Measurements from ENCODE around the gene TREML4. TPM values are rescaled to one million over a fixed set of nuclear protein-coding genes. Genes with fewer than 3 reads are reported as not detected.

Gene TREML4
- total and polyA plus RNA-seq, 2 of the 4 experiments (the other 2 are of a cell fraction) = not detected

DNA sequence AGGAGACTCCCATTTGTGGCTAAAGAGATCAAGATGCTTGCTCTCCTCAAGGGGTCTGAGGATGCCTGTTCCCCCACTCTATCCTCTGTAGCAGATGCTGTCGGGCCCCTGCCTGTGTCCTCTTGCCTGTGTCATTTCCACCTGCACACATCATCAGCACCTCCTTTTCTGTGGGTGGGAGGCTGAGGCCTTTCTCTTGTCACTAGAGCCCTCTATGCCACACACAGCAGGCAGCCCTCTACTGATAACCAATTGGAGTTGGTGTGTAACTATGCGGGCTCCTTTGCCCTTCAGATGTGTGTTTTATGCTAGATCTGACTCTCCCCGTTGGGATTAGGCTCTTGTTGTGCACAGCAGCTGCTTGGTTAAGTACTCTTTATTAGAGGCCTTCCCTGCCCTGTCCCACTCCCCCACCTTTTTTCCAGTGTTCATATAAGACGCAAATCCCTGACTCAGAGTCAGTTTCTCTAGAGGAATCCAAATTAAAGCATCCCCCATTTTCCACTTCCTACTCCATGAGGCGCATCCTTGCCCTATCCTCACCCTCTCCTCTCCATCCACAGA, 34.9 kb upstream of the TREML4 start:
- no peak overlapping the region for H3K14ac ChIP-seq (replicated peaks; ENCODE audit: low read depth, low read length)
- no peak overlapping the region for H2BK15ac ChIP-seq (ENCODE audit: low read depth, low read length)
- no peak overlapping the region for H4K8ac ChIP-seq (ENCODE audit: low read depth in 2 of 2, low read length in 2 of 2)
- no peak overlapping the region for H4K5ac ChIP-seq (ENCODE audit: low read depth, low read length)
- H3K9ac ChIP-seq (ENCODE audit: low read depth, low read length) = no peak overlapping the region
- H2BK120ac ChIP-seq (ENCODE audit: low read depth, low read length) = no peak overlapping the region
- ChIA-PET CTCF (no interaction called here), POLR2A (ENCODE audit: unreplicated experiment) (no interaction called here)
- intact Hi-C loops (cut with micrococcal nuclease) (no loop called here), dilution Hi-C loops (cut with HindIII; ENCODE audit: low sequenced_read_pairs, unreplicated experiment) (no loop called here), in situ Hi-C loops (cut with MboI; ENCODE audit: low sequenced_read_pairs) (no loop called here)
- H3K27me3 ChIP-seq (ENCODE audit: control insufficient read depth, insufficient read depth, low read length) = peaks cover 13% of the 10 kb centered on the region
- no peak overlapping the region for H3K4me2 ChIP-seq (ENCODE audit: low read depth, low read length)
- H3K9me3 ChIP-seq (ENCODE audit: control insufficient read depth, insufficient read depth, low read length) = peaks cover 3% of the 10 kb centered on the region
- no peak overlapping the region for H4K91ac ChIP-seq (ENCODE audit: insufficient read depth, low read depth, low read length)
- H2BK5ac ChIP-seq (ENCODE audit: low read depth, low read length, poor library complexity, severe bottlenecking) = no peak overlapping the region
- H2BK20ac ChIP-seq (ENCODE audit: low read depth, low read length) = no peak overlapping the region
- no peak overlapping the region for H2AK5ac ChIP-seq (ENCODE audit: low read depth, low read length)
- H3K23ac ChIP-seq (ENCODE audit: low read depth, low read length) = no peak overlapping the region
- H3K56ac ChIP-seq (ENCODE audit: extremely low read depth, insufficient read depth, low read length) = no peak overlapping the region
- H3K4me1 ChIP-seq (ENCODE audit: control insufficient read depth, insufficient read depth, low read length) = no peaks in the 10 kb centered on the region
- no peak overlapping the region for H3K4ac ChIP-seq (ENCODE audit: low read depth, low read length)
- ATAC-seq (ENCODE audit: low read depth) = no peak
- no peak overlapping the region for H3K18ac ChIP-seq (ENCODE audit: low read depth, low read length)
- no peak for TF ChIP-seq SMC3 (IDR thresholded peaks at IDR 0.05; ENCODE audit: low read depth, low read length)
- TF ChIP-seq RAD21 (IDR thresholded peaks at IDR 0.05; ENCODE audit: low read length) = no peak
- TF ChIP-seq MXI1 (IDR thresholded peaks at IDR 0.05; ENCODE audit: borderline replicate concordance, low read depth, low read length) = no peak
- TF ChIP-seq POLR2A (IDR thresholded peaks at IDR 0.05; ENCODE audit: low read depth, low read length) = no peak
- H3K27ac ChIP-seq (ENCODE audit: insufficient read depth, low read length) = no peak overlapping the region
- H2AK9ac ChIP-seq (replicated peaks; ENCODE audit: low read depth, low read length, poor library complexity) = no peak overlapping the region
- H4K20me1 ChIP-seq (ENCODE audit: insufficient read depth, low read length) = no peaks in the 10 kb centered on the region
- H3K9me1 ChIP-seq (ENCODE audit: insufficient read depth, low read length) = no peaks in the 10 kb centered on the region
- BruUV-seq (replicated peaks) = no TSS peak
- H2AFZ ChIP-seq (replicated peaks; ENCODE audit: low read length, poor library complexity) = no peak overlapping the region
- no peaks in the 10 kb centered on the region for H3K79me1 ChIP-seq (ENCODE audit: low read depth in 1 of 2, low read length in 2 of 2)
- no peaks in the 10 kb centered on the region for H3K36me3 ChIP-seq (ENCODE audit: control insufficient read depth, insufficient read depth, low read length)
- H3K4me3 ChIP-seq (ENCODE audit: insufficient read depth, low read depth, low read length) = no peak overlapping the region
- WGBS, 2 experiments (ENCODE audit: extremely low coverage in 2 of 2, insufficient read length in 1 of 2) = 76% methylated on average over 2 of the region's 5 CpGs; no CpG with 5 or more reads in 1 of the 2 experiments
- DNase-seq = no peak
